GM12801 (cell line): ENCODE data around the gene ONECUT3.

ENCODE experiments used
- CTCF ChIP-seq: IDR thresholded peaks from one replicate; pipeline ENCODE4 v1.5.1; 2011; ENCODE audit warnings: control low read depth; ENCODE audit not compliant: insufficient read length; ENCODE audit errors: extremely low read depth

Gene ONECUT3

DNA sequence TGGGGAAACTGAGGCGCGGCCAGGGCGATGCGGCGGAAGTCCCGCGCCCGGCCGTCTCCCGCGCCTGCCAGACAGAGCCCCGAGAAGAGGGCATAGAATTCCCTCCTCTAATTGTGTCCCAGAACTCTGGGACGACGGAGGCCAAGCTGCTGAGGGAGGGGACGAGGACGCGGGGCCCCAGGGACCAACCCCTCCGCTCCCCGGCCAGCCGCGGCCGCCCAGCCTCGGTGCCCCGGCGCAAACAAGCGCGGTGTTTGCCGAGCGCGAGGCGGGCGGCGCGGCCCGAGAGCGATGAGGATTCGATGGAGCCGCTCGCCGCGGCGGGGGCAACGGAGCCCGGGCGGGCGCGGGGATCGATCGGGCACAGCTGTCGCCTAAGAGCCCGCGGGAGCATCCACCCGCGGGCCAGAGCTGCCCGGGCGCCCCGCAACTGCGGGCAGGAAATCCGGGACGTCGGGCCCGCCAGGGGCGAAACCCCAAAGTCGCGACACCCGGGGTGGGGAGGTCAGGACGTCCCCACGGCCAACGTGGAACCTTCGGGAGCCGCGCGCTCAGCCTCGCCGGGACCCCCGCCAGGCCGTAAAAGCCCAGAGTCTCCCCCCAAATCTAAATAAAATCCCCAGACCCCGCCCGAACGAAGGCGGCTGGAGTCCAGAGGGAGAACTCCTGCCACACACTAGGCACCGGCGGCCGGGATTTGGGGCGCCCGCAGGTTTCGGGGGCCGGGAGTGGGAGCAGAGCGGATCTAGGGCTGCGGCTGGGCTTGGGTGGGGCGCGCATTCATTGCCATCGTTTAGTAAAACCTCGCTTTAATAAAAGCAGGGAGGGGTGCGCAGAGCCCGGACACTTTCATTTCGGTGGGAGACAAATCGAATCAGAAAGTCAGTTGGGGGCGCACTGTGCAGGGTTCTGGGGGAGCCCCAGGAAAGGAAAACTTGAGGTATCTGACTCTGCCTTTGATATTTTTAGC lies 3.6 kb upstream of the ONECUT3 start:
- TF ChIP-seq CTCF, result no peak

DNA sequence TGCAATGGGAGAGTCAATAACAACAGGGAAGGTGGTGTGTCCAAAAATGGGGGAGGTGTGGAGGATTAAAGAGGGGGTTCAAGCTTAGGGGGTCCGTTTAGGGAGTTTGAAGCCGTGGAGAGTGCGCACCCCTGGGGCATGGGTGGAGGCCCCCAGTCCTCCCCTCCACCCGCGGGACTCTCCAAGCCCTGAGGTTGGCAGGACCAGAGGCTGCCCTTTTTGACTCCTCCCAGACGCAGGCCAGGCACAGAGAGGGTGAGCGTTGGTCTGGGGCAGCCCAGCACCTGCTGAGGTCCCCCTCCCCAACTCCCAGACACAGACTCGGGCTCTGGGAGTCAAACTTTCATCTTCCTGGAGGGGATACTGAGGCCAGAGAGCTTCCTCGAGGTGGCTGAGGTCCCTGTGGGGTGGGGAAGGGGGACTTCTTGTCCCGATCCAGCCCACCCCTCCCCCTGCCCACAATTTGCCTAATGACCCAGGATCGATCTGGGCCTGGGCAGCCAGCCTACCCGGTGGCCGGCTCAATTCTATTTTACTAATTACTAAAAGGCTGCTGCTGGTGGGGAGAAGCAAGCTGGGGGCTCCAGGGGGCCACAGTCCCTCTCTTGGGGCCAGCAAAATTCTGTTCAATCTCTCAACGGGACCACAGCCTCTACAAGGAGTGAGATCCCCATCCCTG lies 2.8 kb upstream of the ONECUT3 start:
- TF ChIP-seq CTCF, result no peak

DNA sequence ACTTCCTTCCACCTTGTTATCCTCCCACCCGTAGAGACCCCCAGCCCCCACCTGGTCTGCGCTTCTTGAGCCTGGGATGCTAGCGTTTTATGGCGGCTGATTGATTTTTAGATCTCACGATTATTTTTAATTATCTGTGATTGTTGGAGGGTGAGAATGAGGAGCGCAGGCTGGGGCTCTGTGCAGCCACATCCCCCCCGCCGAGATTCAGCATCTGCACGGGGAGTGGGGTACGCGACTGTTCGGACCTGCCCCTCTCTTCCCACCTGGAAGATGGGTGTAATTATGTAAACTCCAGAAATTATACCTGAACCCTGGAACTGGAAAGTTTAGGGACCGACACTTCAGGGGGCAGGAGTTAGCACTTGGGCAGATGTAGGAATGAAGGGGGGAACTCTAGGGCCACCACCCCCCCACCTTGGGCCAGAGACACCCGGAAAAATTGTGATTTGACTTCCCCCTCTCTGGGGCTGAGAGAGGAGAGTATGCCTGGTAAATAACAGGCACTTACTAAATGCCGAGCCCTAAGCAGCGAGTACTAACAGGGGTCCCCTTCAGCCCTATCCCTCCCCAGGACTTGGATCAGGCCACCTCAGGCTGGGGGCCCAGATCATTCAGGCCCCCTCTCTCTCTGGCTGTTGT lies 1.8 kb upstream of the ONECUT3 start:
- no peak for TF ChIP-seq CTCF

DNA sequence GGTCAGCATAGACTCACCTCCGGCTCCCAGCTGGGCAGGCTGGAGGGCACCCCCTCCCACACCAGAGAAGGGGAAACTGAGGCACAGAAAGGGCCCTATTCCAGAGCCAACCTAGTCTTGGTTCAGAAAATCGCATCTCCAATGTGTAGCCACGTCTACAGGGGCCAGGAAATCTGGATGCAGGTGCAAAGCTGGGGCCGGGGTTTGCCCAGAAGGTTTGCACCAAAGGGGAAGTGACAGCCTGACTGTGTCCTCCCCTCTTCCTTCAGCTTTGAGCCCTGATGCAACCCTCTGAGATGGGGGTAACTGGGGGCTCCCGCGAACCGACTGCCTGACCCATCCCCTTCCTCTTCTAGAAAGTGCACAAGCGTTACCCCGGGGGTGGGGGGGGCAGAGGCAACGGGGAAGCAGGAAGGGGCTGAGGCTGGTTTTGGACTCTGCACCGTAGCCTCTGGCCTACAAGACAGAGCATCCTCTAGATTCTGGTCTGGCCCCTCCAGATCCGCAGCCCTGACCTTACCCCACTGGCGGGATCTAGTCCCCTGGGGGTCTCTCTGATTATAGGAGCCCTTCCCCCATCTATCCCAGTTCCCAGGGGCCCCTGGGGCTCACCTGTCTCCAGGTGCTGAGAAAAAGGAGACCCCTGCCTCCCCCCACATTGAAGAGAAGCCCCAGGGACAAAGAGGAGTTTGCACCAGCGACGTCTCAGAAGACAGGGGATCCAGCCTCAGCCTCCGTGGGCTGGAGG lies 1.1 kb upstream of the ONECUT3 start:
- TF ChIP-seq CTCF, result no peak

GRCh38 chr19:1754018-1754635 lies 821 bp downstream of the ONECUT3 start:
- no peak for TF ChIP-seq CTCF

GRCh38 chr19:1754636-1755466 lies 1.5 kb downstream of the ONECUT3 start:
- no peak for TF ChIP-seq CTCF
